GM12891 (cell line): ENCODE data around the gene RAI1.

Experiments
- PAX5 ChIP-seq: IDR thresholded peaks from 2 replicates; pipeline ENCODE4 v1.6.1; 2011; ENCODE audit warnings: low read length, moderate library complexity, mild to moderate bottlenecking; ENCODE audit not compliant: insufficient read depth, severe bottlenecking
- POLR2A ChIP-seq: IDR thresholded peaks from 2 replicates; pipeline ENCODE4 v1.6.1; 2011; ENCODE audit warnings: low read depth, low read length, control low read depth
- POLR2AphosphoS5 ChIP-seq: IDR thresholded peaks from 2 replicates; pipeline ENCODE4 v1.6.1; 2011; ENCODE audit warnings: low read depth, low read length, control low read depth
- SPI1 ChIP-seq: IDR thresholded peaks from 2 replicates; pipeline ENCODE4 v1.6.1; 2011; ENCODE audit warnings: low read depth, low read length, control low read depth
- TAF1 ChIP-seq: IDR thresholded peaks from 2 replicates; pipeline ENCODE4 v1.6.1; 2011; ENCODE audit warnings: low read depth, low read length, control low read depth

DNA sequence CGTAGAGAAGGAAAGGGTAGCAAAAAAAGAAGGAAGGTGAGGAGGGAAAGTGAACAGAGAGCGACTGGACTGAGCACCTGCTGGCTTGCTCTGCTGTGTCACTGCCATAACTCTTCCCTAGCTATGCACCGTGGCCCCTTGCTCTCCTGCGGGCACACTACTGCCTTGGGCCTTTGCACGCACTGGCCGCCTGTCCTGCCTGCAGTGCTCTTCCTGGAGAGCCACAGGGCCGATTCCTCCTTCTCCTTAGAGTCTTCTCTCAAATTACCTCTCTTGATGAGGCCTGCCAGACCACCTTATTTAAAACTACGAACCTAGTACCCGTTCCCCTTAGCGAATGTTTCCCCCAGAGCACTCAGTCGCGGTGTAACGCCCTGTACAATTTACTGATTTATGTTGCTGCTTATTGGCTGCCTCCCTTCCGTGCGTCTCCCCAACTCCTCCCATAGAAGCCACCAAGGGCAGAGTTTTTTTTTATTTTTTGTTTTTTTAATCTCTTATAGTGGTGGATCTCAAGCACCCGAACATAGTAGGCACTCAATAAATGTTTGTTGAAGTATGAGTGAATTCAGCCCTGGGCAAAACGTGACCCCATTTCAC is 70.3 kb downstream of the RAI1 start:
- no peak for TF ChIP-seq POLR2A
- TF ChIP-seq TAF1, result no peak
- no peak for TF ChIP-seq PAX5
- TF ChIP-seq SPI1, result no peak
- TF ChIP-seq POLR2AphosphoS5, result peak; percentile 73; the same call in 1 of the 2 replicates
